HEK293 (cell line): Measurements from ENCODE around the gene RBM18.

Experiments
- CTCF ChIA-PET: fragments of 350-600 bp; formaldehyde crosslinking; extraction: SDS; loops from one replicate; lab custom pipeline; 2021; ENCODE audit warnings: antibody characterized with exemption; lab: Yijun Ruan, JAX
- POLR2A ChIA-PET: fragments of 300-600 bp; formaldehyde crosslinking; extraction: SDS; loops from one replicate; lab custom pipeline; 2020; ENCODE audit warnings: antibody characterized with exemption, inconsistent platforms; lab: Yijun Ruan, JAX
- H3K27ac ChIP-seq: fragments of 200-500 bp; sonication (Bioruptor generic); 2 replicates; pipeline ENCODE4 v1.5.1; 2014; ENCODE audit warnings: low read depth, low read length, control low read depth, inconsistent platforms; ENCODE audit errors: extremely low read depth
- H3K36me3 ChIP-seq, 2 experiments: fragments of 200-500 bp in 1 of 2; sonication (Bioruptor generic) in 1 of 2; 1 replicate in 1 of 2; 2 replicates in 1 of 2; pipeline ENCODE4 v1.5.1; 2014 to 2017; ENCODE audit warnings: inconsistent platforms in 2 of 2, low read length in 2 of 2; ENCODE audit not compliant: control insufficient read depth in 2 of 2, insufficient read depth in 1 of 2
- H3K4me1 ChIP-seq: fragments of 200-500 bp; sonication (Bioruptor generic); 2 replicates; pipeline ENCODE4 v1.5.1; 2014; ENCODE audit warnings: mild to moderate bottlenecking, low read length, inconsistent platforms; ENCODE audit not compliant: control insufficient read depth, insufficient read depth
- H3K4me3 ChIP-seq: 2 replicates; pipeline ENCODE4 v1.5.1; 2011; ENCODE audit warnings: low read depth, mild to moderate bottlenecking, control low read depth, low read length, moderate library complexity
- H3K9me3 ChIP-seq: fragments of 200-500 bp; sonication (Bioruptor generic); 2 replicates; pipeline ENCODE4 v1.5.1; 2014; ENCODE audit warnings: low read depth, low read length, inconsistent platforms; ENCODE audit not compliant: control insufficient read depth, insufficient read depth
- HOXA7 ChIP-seq: sonication (generic); formaldehyde crosslinking; IDR thresholded peaks from 2 replicates; pipeline ENCODE4 v1.8.1; 2022; ENCODE audit warnings: missing genetic modification reagents, borderline replicate concordance
- KLF16 ChIP-seq: fragments of 450-650 bp; formaldehyde crosslinking; IDR thresholded peaks from 2 replicates; pipeline ENCODE4 v1.5.1; 2017; ENCODE audit warnings: missing biosample characterization, missing genetic modification characterization
- KLF9 ChIP-seq: fragments of 450-650 bp; formaldehyde crosslinking; IDR thresholded peaks from 2 replicates; pipeline ENCODE4 v1.5.1; 2016; ENCODE audit warnings: missing biosample characterization, missing genetic modification characterization, low read depth
- MZF1 ChIP-seq: fragments of 450-650 bp; formaldehyde crosslinking; IDR thresholded peaks from 2 replicates; pipeline ENCODE4 v1.5.1; 2017; ENCODE audit warnings: missing biosample characterization, missing genetic modification characterization, borderline replicate concordance
- ZBTB21 ChIP-seq: fragments of 450-650 bp; formaldehyde crosslinking; IDR thresholded peaks from 2 replicates; pipeline ENCODE4 v1.5.1; 2017; ENCODE audit warnings: missing biosample characterization, missing genetic modification characterization
- ZBTB48 ChIP-seq: fragments of 450-650 bp; formaldehyde crosslinking; IDR thresholded peaks from 2 replicates; pipeline ENCODE4 v1.5.1; 2016; ENCODE audit warnings: missing biosample characterization, missing genetic modification characterization
- ZBTB8A ChIP-seq: fragments of 450-650 bp; formaldehyde crosslinking; IDR thresholded peaks from 2 replicates; pipeline ENCODE4 v1.5.1; 2016; ENCODE audit warnings: missing biosample characterization, missing genetic modification characterization
- ZFP37 ChIP-seq: fragments of 450-650 bp; formaldehyde crosslinking; IDR thresholded peaks from 2 replicates; pipeline ENCODE4 v1.5.1; 2016; ENCODE audit warnings: missing biosample characterization, missing genetic modification characterization
- ZNF121 ChIP-seq: fragments of 450-650 bp; formaldehyde crosslinking; IDR thresholded peaks from 2 replicates; pipeline ENCODE4 v1.5.1; 2016; ENCODE audit warnings: missing biosample characterization, missing genetic modification characterization
- ZNF221 ChIP-seq: fragments of 450-650 bp; formaldehyde crosslinking; IDR thresholded peaks from 2 replicates; pipeline ENCODE4 v1.5.1; 2017; ENCODE audit warnings: missing biosample characterization, missing genetic modification characterization, borderline replicate concordance
- ZNF311 ChIP-seq: fragments of 450-650 bp; formaldehyde crosslinking; IDR thresholded peaks from 2 replicates; pipeline ENCODE4 v1.5.1; 2017; ENCODE audit warnings: missing biosample characterization, missing genetic modification characterization, borderline replicate concordance
- ZNF529 ChIP-seq: fragments of 450-650 bp; formaldehyde crosslinking; IDR thresholded peaks from 2 replicates; pipeline ENCODE4 v1.5.1; 2017; ENCODE audit warnings: missing genetic modification characterization, missing biosample characterization; ENCODE audit not compliant: insufficient replicate concordance
- ZNF596 ChIP-seq: fragments of 450-650 bp; IDR thresholded peaks from 2 replicates; pipeline ENCODE4 v1.5.0; 2018; ENCODE audit warnings: missing biosample characterization, mild to moderate bottlenecking, missing genetic modification characterization, moderate library complexity
- ZNF624 ChIP-seq: fragments of 450-650 bp; formaldehyde crosslinking; IDR thresholded peaks from 2 replicates; pipeline ENCODE4 v1.5.1; 2017; ENCODE audit warnings: missing biosample characterization, missing genetic modification characterization
- ZNF701 ChIP-seq: fragments of 450-650 bp; formaldehyde crosslinking; IDR thresholded peaks from 2 replicates; pipeline ENCODE4 v1.5.1; 2016; ENCODE audit warnings: missing biosample characterization, missing genetic modification characterization
- ZNF768 ChIP-seq: fragments of 450-650 bp; formaldehyde crosslinking; IDR thresholded peaks from 2 replicates; pipeline ENCODE4 v1.5.1; 2018; ENCODE audit warnings: missing biosample characterization, mild to moderate bottlenecking, missing genetic modification characterization
- ZXDB ChIP-seq: fragments of 450-650 bp; formaldehyde crosslinking; IDR thresholded peaks from 2 replicates; pipeline ENCODE4 v1.5.1; 2016; ENCODE audit warnings: missing biosample characterization, missing genetic modification characterization
- TF ChIP-seq, protein P1 (sequence below): fragments of 450-650 bp; formaldehyde crosslinking; IDR thresholded peaks from 2 replicates; pipeline ENCODE4 v1.5.1; 2016; ENCODE audit warnings: missing biosample characterization, missing genetic modification characterization
- TF ChIP-seq, protein P2 (sequence below): fragments of 450-650 bp; formaldehyde crosslinking; IDR thresholded peaks from 2 replicates; pipeline ENCODE4; 2016; ENCODE audit warnings: missing biosample characterization, missing genetic modification characterization
- TF ChIP-seq, protein P3 (sequence below): fragments of 450-650 bp; formaldehyde crosslinking; IDR thresholded peaks from 2 replicates; pipeline ENCODE4 v1.5.1; 2016; ENCODE audit warnings: missing biosample characterization, missing genetic modification characterization
- TF ChIP-seq, protein P4 (sequence below): fragments of 450-650 bp; formaldehyde crosslinking; IDR thresholded peaks from 2 replicates; pipeline ENCODE4 v1.5.1; 2016; ENCODE audit warnings: missing biosample characterization, missing genetic modification characterization
- TF ChIP-seq, protein P5 (sequence below): fragments of 450-650 bp; formaldehyde crosslinking; IDR thresholded peaks from 2 replicates; pipeline ENCODE4 v1.5.1; 2016; ENCODE audit warnings: missing biosample characterization, missing genetic modification characterization

RBM18 gene

DNA sequence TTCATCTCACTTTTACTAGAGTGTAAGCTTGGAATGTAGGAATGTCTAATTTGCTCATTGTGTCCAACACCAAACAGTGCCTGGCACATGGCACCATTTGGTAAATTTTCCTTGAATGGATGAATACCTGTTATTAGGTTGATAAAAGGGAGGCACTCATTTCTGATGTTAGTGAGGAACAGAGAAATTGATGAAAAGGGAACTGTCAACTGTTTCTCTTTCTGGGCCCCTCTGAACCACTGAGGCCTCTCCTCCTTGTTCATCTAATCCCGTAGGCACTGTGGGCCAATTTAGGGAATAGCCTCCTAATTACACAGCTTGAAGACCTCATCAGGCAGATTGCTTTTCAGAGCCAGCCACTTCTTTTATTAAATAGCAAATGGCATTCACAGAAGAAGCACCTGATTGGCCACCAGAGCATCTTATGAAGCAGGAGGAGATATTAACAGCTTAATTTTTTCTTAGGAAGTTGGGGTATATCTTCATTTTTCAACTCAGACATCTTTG is 22.6 kb upstream of the RBM18 start:
- Histone ChIP-seq H3K27ac (no peak overlapping the region), H3K4me3 (no peak overlapping the region), H3K36me3 (peaks cover 5 to 75% of the 10 kb centered on the region in 2 experiments; a peak in 2 of 3 replicates), H3K9me3 (no peaks in the 10 kb centered on the region), H3K4me1 (no peaks in the 10 kb centered on the region; the same call in 1 of the 2 replicates)
- TF ChIP-seq, protein P1, sequence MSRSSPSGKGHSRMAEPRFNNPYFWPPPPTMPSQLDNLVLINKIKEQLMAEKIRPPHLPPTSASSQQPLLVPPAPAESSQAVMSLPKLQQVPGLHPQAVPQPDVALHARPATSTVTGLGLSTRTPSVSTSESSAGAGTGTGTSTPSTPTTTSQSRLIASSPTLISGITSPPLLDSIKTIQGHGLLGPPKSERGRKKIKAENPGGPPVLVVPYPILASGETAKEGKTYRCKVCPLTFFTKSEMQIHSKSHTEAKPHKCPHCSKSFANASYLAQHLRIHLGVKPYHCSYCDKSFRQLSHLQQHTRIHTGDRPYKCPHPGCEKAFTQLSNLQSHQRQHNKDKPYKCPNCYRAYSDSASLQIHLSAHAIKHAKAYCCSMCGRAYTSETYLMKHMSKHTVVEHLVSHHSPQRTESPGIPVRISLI (tag by site-specific recombination), result no peak
- TF ChIP-seq MZF1 (tag by site-specific recombination) (no peak), ZNF596 (tag by site-specific recombination) (no peak), ZNF221 (tag by site-specific recombination) (no peak), ZNF624 (tag by site-specific recombination) (no peak)
- POLR2A ChIA-PET, result no interaction called here
- CTCF ChIA-PET, result interaction anchor here (0.6 to 1.6 kb wide), 4 partner anchors 13 to 63 kb away, joined by 3 to 4 read pairs (median 4); no protein-coding TSS in a partner anchor

DNA sequence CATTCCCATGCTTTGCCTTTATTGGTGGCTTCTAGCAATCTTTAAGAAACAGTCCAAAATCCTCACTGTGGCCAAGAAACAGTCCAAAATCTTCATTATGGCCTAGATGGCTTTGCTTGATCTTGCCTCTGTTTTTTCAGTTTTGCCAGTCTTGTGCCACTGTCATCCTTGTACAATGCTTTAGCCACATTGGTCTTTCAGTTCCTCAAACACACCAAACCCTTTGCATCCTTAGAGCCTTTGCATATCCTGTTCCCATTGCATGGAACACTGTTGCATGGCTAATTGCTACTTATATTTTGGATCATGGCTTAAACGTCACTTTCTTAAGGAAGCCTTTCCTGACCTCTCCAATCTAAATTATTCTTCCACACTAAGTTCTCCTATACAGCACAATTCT is 22.1 kb upstream of the RBM18 start:
- H3K36me3 ChIP-seq, result peaks cover 5 to 76% of the 10 kb centered on the region in 2 experiments; a peak in 2 of 3 replicates
- TF ChIP-seq ZXDB (tag by site-specific recombination) (no peak), ZNF768 (no peak), ZNF121 (tag by site-specific recombination) (no peak), ZFP37 (no peak), KLF16 (tag by site-specific recombination) (no peak), ZBTB21 (tag by site-specific recombination) (no peak), ZNF701 (tag by site-specific recombination) (no peak), ZNF311 (tag by site-specific recombination) (no peak), ZBTB8A (tag by site-specific recombination) (no peak), ZNF529 (no peak), KLF9 (tag by site-specific recombination) (no peak), HOXA7 (no peak), ZBTB48 (tag by site-specific recombination) (no peak)
- TF ChIP-seq, protein P2, sequence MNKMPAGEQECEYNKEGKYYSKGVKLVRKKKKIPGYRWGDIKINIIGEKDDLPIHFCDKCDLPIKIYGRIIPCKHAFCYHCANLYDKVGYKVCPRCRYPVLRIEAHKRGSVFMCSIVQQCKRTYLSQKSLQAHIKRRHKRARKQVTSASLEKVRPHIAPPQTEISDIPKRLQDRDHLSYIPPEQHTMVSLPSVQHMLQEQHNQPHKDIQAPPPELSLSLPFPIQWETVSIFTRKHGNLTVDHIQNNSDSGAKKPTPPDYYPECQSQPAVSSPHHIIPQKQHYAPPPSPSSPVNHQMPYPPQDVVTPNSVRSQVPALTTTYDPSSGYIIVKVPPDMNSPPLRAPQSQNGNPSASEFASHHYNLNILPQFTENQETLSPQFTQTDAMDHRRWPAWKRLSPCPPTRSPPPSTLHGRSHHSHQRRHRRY, result no peak
- TF ChIP-seq, protein P3, sequence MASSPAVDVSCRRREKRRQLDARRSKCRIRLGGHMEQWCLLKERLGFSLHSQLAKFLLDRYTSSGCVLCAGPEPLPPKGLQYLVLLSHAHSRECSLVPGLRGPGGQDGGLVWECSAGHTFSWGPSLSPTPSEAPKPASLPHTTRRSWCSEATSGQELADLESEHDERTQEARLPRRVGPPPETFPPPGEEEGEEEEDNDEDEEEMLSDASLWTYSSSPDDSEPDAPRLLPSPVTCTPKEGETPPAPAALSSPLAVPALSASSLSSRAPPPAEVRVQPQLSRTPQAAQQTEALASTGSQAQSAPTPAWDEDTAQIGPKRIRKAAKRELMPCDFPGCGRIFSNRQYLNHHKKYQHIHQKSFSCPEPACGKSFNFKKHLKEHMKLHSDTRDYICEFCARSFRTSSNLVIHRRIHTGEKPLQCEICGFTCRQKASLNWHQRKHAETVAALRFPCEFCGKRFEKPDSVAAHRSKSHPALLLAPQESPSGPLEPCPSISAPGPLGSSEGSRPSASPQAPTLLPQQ (tag by site-specific recombination), result no peak
- TF ChIP-seq, protein P4, sequence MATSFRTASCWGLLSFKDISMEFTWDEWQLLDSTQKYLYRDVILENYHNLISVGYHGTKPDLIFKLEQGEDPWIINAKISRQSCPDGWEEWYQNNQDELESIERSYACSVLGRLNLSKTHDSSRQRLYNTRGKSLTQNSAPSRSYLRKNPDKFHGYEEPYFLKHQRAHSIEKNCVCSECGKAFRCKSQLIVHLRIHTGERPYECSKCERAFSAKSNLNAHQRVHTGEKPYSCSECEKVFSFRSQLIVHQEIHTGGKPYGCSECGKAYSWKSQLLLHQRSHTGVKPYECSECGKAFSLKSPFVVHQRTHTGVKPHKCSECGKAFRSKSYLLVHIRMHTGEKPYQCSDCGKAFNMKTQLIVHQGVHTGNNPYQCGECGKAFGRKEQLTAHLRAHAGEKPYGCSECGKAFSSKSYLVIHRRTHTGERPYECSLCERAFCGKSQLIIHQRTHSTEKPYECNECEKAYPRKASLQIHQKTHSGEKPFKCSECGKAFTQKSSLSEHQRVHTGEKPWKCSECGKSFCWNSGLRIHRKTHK (tag by site-specific recombination), result no peak
- TF ChIP-seq, protein P5, sequence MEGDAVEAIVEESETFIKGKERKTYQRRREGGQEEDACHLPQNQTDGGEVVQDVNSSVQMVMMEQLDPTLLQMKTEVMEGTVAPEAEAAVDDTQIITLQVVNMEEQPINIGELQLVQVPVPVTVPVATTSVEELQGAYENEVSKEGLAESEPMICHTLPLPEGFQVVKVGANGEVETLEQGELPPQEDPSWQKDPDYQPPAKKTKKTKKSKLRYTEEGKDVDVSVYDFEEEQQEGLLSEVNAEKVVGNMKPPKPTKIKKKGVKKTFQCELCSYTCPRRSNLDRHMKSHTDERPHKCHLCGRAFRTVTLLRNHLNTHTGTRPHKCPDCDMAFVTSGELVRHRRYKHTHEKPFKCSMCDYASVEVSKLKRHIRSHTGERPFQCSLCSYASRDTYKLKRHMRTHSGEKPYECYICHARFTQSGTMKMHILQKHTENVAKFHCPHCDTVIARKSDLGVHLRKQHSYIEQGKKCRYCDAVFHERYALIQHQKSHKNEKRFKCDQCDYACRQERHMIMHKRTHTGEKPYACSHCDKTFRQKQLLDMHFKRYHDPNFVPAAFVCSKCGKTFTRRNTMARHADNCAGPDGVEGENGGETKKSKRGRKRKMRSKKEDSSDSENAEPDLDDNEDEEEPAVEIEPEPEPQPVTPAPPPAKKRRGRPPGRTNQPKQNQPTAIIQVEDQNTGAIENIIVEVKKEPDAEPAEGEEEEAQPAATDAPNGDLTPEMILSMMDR, result no peak
- no peak overlapping the region for H3K4me3 ChIP-seq
- no peak overlapping the region for H3K27ac ChIP-seq
- ChIA-PET POLR2A (no interaction called here), CTCF (interaction anchor here (0.7 to 1.6 kb wide), 2 partner anchors 14 to 64 kb away, joined by 3 to 4 read pairs; no protein-coding TSS in a partner anchor)
- no peaks in the 10 kb centered on the region for H3K9me3 ChIP-seq
- H3K4me1 ChIP-seq, result no peaks in the 10 kb centered on the region; the same call in 1 of the 2 replicates
